Lower leg skin (tissue), 3 donors: Measurements from ENCODE around the gene P2RY2.

Experiments
- POLR2A ChIP-seq, 2 donors: fragments of 450-650 bp; IDR thresholded peaks; one replicate each; pipeline ENCODE4 v1.6.1; 2016 to 2017; ENCODE audit warnings: antibody characterized with exemption in 2 of 2, mild to moderate bottlenecking in 1 of 2, moderate library complexity in 1 of 2
- TF ChIP-seq, protein P1 (sequence below), 3 donors: fragments of 450-650 bp; IDR thresholded peaks; one replicate each; pipeline ENCODE4 v1.5.1; 2016; ENCODE audit warnings: antibody characterized with exemption in 3 of 3, mild to moderate bottlenecking in 3 of 3, moderate library complexity in 2 of 3

- TF ChIP-seq, protein P1, sequence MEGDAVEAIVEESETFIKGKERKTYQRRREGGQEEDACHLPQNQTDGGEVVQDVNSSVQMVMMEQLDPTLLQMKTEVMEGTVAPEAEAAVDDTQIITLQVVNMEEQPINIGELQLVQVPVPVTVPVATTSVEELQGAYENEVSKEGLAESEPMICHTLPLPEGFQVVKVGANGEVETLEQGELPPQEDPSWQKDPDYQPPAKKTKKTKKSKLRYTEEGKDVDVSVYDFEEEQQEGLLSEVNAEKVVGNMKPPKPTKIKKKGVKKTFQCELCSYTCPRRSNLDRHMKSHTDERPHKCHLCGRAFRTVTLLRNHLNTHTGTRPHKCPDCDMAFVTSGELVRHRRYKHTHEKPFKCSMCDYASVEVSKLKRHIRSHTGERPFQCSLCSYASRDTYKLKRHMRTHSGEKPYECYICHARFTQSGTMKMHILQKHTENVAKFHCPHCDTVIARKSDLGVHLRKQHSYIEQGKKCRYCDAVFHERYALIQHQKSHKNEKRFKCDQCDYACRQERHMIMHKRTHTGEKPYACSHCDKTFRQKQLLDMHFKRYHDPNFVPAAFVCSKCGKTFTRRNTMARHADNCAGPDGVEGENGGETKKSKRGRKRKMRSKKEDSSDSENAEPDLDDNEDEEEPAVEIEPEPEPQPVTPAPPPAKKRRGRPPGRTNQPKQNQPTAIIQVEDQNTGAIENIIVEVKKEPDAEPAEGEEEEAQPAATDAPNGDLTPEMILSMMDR (IDR thresholded peaks at IDR 0.05), result no peak
- no peak for TF ChIP-seq POLR2A (IDR thresholded peaks at IDR 0.05)
Observed at GRCh38 chr11:73226297-73227006, 8.4 kb downstream of the P2RY2 start.
